CD4-positive, alpha-beta T cell treated with Interleukin-6 at 100 ng/mL for 8 hours (primary cell): ENCODE results near the gene MAST4.

ENCODE experiments used
- DNase-seq: peaks from one replicate; pipeline ENCODE4 v3.0.0-alpha.2; 2020; ENCODE audit warnings: mixed read lengths, low spot score

The MAST4 gene

DNA sequence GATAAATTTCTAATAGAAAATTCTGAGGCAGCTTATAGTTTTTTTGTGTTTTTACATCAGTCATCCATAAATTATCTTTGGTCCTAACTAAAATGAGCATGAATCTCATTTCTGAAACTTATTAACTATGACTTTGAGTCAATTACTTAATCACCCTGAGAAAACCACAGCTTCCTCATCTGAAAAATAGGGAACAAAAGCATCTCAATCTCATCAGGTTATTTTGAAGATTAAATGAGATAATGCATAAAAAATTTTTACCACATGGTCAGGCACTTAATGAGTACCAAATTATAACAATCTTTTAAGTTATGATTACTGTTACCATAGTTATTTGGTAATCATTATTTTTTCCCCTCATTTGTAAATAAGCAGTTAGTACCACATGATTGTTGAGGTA lies 279.1 kb downstream of the MAST4 start:
- DNase-seq: no peak

DNA sequence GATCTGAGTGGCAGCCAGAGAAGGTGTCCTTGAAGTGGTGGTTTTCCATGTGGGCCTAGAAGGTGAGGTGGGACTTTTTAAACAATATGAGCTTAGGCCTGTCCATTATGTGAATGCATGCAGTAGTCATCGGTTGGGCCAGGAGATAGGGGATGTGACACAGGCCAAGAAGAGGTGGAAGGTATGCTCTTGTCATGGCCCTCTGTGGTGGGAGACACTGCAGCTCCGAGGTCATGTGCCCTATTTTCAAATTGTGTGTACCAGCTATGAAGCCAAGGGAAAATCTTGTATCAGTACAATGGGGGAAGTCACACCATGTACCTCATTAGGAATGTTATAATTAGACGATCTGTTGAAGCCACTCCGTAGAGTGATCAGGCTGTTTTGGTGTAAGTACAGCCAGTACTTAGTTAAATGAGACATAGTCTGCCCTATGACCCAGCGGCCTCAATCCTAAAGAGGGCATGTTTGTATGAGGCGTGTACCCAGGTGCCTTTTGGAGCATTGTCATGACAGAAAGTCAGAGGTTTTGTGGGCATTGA lies 280.1 kb downstream of the MAST4 start:
- no peak for DNase-seq

- no peak for DNase-seq
These were observed 281.6 kb downstream of the MAST4 start for GRCh38 chr5:66877843-66878242.

GRCh38 chr5:66880401-66880800 lies 284.2 kb downstream of the MAST4 start:
- no peak for DNase-seq

GRCh38 chr5:66881480-66882161 lies 285.4 kb downstream of the MAST4 start:
- DNase-seq: no peak

DNA sequence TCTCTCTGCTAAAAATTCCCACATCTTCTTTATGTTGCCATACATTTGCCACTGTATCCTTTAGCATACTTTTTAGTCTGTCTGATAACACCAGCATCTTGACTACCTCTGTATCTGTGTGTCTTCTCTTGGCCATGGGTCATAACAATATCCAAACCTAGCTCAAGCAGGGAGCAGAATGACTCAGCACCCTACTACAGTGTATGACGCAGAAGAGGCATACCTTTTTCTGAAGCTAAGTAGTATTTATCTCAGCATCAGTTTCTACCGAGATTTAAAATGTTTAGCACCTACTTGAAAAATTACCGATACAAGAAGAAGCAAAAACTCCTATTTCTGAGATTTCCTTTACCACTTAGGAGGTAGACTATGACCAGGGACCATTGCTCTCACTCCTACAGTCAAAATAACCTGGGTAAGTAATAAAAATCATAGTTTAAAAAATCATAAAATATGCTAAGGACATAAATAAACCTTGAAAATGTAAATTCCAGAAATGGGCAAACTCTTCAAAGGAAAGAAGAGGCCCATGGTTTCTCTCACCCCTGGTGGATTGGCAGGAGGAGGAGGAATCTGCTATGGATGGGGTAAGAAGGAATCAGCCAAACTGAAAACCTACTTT lies 286.5 kb downstream of the MAST4 start:
- no peak for DNase-seq

GRCh38 chr5:66884564-66885243 lies 288.5 kb downstream of the MAST4 start:
- DNase-seq: no peak

GRCh38 chr5:66886941-66887340 lies 290.7 kb downstream of the MAST4 start:
- no peak for DNase-seq

- DNase-seq: no peak
These were observed 292.4 kb downstream of the MAST4 start for GRCh38 chr5:66888613-66889012.

GRCh38 chr5:66889056-66889455 lies 292.9 kb downstream of the MAST4 start:
- DNase-seq: no peak

- DNase-seq: no peak
These were observed 293.3 kb downstream of the MAST4 start for GRCh38 chr5:66889524-66889923.

GRCh38 chr5:66891184-66891925 lies 295.2 kb downstream of the MAST4 start:
- DNase-seq: no peak

- no peak for DNase-seq
These were observed 296.5 kb downstream of the MAST4 start for GRCh38 chr5:66892716-66893115.

DNA sequence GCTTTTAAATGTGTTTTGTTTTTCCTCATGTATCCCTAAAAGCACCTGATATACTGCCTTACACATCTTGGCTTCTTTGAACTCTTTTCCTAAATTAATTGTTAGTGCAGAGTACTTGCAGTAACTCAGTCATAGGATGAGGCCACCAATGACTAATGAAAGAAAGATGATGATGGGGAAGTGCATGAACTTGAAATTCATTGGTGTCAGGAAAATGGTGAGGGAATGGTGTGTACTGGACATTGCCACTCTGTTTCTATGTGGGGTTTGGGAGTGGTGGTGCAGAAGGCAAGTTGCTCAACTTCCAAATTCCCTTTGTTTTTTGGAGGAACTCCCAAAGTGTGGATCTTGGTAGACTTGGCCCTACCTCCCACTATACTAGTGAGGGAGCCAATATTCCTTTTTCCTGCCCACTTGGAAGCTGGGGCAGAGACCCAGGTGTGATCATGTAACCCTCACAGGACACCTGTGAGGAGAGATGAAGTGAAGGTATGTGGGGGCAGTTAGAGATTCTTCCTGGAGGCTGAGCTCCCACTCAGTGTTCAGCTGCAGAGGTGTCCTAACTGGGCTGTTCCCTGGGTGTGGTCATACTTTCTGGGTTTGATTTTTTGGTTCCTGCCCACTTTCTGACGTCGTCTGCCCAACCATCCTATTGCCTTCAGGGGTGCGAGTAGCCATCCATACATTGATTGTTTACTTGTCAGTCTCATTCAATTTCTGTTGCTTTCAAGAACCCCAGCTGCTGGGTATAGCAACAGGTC lies 298.5 kb downstream of the MAST4 start:
- no peak for DNase-seq

- DNase-seq: no peak
These were observed 300.0 kb downstream of the MAST4 start for GRCh38 chr5:66896171-66896570.

DNA sequence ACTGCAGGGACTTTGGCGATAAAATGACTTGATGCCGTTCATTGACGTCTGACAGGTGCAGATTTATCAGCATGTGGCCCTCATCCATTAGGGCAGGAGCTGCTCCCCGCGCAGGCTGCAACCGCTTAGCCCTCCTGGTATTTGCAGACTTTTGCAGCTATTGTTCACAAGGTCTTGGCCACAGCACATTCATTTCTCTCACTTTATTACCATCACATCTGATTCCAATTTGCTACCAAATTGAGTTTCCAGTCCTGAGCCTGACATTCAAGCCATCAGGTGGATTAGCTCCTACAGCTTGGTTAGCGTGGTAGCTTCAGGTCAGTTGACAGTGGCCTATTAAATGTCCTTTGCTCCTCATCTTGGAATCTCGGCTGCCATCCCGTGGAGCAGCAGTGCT lies 301.2 kb downstream of the MAST4 start:
- no peak for DNase-seq

DNA sequence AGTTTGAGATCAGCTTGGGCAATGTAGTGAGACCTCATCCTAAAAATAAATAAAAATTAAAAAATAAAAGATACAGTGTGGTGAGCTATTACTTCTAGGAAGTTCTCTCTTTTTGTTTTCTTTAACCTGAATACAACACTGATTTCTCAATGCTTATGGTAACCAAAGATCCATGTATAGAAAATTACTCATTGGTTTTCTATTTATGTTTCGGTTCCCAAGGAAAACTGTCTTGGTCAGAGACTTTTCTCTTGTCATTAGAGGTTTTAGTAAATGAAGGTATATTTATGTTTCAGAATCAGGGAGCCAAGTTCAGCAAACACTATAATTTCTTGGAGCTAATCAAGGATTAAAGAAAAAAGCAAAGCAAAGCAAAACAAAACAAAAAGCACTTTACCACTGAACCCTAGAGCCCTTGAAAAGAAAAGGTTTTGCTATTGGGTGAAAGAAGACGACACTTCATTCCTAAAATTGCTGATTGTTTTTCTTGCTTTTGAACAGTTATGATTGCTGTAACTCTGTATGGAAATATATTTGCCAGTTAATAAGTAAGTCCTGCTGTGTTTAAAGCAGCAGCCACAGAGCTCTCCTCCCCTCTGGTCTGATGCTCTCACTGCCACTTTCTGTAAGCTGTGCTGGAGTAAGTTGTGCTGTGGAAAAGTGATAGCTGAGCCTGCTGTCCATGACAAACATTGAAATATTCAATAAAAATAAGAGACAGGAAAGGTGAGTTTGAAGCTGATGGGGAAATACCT lies 302.2 kb downstream of the MAST4 start:
- DNase-seq: no peak

- DNase-seq: no peak
These were observed 307.0 kb downstream of the MAST4 start for GRCh38 chr5:66903218-66903617.

- DNase-seq: no peak
These were observed 307.5 kb downstream of the MAST4 start for GRCh38 chr5:66903709-66904108.

DNA sequence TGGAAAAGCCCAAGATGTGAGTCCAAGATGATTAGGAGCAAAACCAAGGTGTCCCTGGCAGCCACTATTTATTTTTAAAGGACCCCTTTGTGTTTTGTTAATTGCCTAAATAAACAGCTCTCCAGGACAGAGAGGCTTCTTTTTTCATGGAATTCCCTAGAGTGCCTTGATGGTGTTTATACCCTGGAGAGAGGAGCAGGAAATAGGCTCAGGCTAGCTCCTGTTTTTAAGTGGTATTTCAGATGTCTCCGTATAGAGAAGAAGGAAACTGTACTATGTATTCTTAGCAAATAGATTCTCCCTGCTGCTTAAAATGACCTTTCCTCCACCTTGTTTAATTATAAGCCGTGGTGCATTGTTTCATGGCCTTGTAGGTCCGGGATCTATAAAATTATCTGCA lies 308.0 kb downstream of the MAST4 start:
- no peak for DNase-seq

DNA sequence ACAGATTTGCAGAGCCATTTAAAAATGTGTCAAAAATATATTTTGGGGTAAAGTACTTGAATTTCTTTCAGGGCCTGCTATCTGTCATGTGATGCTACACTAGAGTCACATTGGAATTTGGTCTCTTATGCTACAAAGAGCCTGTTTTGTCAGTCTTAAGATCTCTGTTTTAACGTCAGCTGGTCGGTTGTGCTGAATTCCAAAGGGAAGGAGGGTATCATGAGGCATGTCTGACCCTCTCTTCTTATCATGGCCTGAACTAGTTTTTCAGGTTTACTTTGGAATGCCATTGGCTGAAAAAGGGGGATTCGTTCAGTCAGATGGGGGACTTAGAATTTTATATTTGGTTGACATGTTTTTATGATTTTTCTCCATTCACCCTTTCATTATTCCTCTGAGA lies 309.8 kb downstream of the MAST4 start:
- DNase-seq: no peak
